Kidney epithelial cell (primary cell): Measurements from ENCODE around the gene LMBRD2. TPM values are rescaled to one million over a fixed set of nuclear protein-coding genes. Genes with fewer than 3 reads are reported as not detected.
A peak's percentile ranks its signal among the peaks of the same experiment; 100 is the strongest.

ENCODE experiments used
- DNase-seq: peaks from one replicate; pipeline ENCODE4 v3.0.0-alpha.2; 2010; ENCODE audit warnings: low read depth
- H3K27me3 ChIP-seq: 2 replicates; pipeline ENCODE4 v1.6.0; 2011; ENCODE audit warnings: low read length; ENCODE audit not compliant: control insufficient read depth, insufficient read depth
- H3K36me3 ChIP-seq: 2 replicates; pipeline ENCODE4 v1.5.1; 2011; ENCODE audit warnings: low read length; ENCODE audit not compliant: control insufficient read depth, insufficient read depth
- H3K4me3 ChIP-seq: 2 replicates; pipeline ENCODE4 v1.5.1; 2011; ENCODE audit warnings: low read depth, mild to moderate bottlenecking, control low read depth, low read length
- total RNA-seq: library from RNA; depleted of rRNA; stranded (reverse); fragments of >200 nt; gene quantifications from 2 replicates; pipeline ENCODE4 v1.2.3, GENCODE V29; 2015
- TF ChIP-seq, protein P1 (sequence below): IDR thresholded peaks from 2 replicates; pipeline ENCODE4 v1.5.1; 2011; ENCODE audit warnings: mild to moderate bottlenecking, moderate library complexity, low read length, control low read depth, inconsistent platforms; ENCODE audit not compliant: insufficient read depth, poor library complexity, severe bottlenecking

LMBRD2 gene
- total RNA-seq, 1 donor from 2014 or later = 6.7 TPM

DNA sequence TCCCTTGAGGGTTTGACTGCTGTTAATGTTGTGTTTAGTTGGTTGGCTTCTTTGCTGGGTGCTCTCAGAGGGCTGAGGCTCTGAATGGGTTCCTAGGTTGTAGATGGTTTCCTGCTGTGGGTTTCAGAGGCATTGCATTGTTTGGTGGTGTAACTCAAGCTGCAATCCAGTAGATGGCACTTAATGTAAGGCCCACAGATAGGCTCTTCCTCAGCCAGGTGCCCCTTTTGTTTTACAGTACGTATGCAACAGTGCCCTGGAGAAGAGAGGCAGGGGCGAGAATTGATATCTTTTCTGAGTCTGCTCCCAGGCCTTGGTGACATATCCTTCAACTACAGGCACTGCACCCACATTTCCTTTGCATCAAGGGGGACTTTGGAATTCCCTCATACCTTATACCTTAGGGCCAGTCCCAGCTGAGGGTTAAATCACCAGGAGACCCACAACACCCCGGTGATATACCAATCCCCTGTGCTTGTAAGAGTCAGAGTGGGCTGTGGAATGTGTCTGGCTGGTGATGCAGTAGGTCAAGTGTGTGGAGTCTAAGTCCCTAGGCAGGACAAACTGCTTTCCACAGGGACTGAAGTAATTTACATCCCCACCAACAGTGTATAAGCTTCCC lies 78.0 kb downstream of the LMBRD2 start:
- H3K27me3 ChIP-seq = no peaks in the 10 kb centered on the region
- no peak overlapping the region for H3K4me3 ChIP-seq
- H3K36me3 ChIP-seq = no peaks in the 10 kb centered on the region
- TF ChIP-seq, protein P1, sequence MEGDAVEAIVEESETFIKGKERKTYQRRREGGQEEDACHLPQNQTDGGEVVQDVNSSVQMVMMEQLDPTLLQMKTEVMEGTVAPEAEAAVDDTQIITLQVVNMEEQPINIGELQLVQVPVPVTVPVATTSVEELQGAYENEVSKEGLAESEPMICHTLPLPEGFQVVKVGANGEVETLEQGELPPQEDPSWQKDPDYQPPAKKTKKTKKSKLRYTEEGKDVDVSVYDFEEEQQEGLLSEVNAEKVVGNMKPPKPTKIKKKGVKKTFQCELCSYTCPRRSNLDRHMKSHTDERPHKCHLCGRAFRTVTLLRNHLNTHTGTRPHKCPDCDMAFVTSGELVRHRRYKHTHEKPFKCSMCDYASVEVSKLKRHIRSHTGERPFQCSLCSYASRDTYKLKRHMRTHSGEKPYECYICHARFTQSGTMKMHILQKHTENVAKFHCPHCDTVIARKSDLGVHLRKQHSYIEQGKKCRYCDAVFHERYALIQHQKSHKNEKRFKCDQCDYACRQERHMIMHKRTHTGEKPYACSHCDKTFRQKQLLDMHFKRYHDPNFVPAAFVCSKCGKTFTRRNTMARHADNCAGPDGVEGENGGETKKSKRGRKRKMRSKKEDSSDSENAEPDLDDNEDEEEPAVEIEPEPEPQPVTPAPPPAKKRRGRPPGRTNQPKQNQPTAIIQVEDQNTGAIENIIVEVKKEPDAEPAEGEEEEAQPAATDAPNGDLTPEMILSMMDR = peak; percentile 8
- DNase-seq = no peak

DNA sequence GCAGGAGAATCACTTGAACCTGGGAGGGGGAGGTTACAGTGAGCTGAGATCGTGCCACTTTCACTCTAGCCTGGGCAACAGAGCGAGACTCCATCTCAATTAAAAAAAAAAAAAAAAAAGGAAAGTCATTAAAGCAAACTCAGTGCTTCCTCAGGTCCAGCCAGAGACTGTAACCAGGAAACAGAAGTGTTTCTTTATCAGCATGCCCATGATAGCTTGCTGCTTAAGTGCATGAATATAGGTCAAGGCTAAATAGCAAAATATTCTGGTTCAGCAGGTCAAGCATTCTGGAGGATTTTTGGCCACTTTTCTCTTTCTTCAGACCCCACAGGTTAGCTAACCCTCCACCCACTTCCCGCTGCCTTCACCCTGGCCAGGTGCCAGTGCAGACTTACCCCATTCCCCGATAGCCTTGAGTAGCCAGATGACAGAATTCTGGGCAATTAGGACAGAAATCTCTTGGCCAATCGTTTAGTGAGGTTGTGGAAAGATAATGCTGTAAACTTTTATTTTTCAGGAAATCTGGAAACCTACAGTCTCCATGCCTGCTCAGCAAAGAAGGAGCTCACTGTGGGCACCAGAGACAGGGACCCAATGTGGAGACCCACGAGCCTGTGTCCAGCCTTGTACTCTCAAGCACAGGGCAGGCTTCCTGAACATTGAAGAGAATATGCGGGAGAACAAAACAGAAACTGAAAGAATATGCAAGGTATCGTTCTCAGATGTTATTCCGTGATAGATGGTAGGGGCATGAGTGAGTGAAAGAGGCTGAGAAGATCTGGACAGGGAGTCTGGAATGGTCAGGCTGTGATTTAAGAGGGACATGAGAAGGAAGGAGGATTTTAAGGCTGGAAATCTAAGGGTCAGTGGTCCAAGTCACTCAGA lies 80.8 kb downstream of the LMBRD2 start:
- TF ChIP-seq, protein P1 = no peak
- DNase-seq = no peak
- no peaks in the 10 kb centered on the region for H3K36me3 ChIP-seq
- peaks cover 9% of the 10 kb centered on the region for H3K27me3 ChIP-seq
- H3K4me3 ChIP-seq = no peak overlapping the region

DNA sequence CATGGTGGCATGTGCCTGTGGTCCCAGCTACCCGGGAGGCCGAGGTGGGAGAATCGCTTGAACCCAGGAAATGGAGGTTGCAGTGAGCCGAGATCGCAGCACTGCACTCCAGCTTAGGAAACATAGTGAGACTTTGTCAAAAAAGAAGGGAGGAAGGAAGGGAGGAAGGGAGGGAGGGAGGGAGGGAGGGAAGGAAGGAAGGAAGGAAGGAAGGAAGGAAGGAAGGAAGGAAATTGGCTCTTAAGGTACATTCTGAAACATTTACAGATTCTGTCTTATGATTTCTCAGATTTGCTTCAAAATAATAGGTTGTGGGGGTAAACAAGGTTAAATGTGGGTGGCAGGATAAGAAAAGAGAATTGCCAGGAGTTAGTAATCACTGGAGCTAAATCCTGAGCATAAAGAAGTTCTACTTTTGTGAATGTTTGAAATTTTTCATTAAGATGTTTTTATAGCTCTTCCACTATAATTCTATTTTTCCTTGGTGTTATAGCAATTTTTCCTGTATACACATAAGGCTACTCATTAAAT lies 82.9 kb downstream of the LMBRD2 start:
- Histone ChIP-seq H3K27me3 (peaks cover 9% of the 10 kb centered on the region), H3K4me3 (no peak overlapping the region), H3K36me3 (no peaks in the 10 kb centered on the region)
- DNase-seq = no peak
- TF ChIP-seq, protein P1 = no peak

GRCh38 chr5:36066540-36067210 lies 85.0 kb downstream of the LMBRD2 start, which contains the start of gene UGT3A2:
UGT3A2 (minus strand) TSS chr5:36066882; CDS start chr5:36066789, 93 bp downstream.
- TF ChIP-seq, protein P1 = no peak
- no peak for DNase-seq
- H3K36me3 ChIP-seq = no peaks in the 10 kb centered on the region
- no peak within 1 kb of the TSS for H3K4me3 ChIP-seq
- H3K27me3 ChIP-seq = peaks cover 9% of the 10 kb centered on the region

DNA sequence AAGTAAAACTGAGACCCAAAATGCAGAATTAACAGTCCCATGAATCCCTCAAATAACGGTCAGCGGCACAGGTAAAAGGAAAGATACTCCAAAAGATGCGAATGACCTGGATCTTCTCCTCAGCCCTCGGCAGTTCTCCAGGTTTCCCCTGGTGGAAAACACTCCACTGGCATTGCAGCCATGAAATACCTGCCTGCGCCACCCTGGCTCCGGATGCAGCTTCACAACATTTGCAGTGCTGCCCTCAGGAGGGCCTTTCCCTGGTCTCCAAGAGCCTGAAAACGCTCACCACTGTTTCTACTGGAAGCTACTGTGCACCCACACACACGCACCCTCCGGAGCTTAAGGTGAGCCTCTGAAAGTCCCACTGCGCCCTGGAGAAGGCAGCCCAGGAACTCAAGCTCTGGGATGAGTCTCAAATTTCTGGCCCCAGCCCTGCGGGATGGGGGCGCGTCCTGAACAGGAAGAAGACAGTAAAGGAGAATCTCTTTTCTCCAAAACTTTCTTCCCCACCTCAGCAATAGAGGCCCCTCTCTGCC lies 85.6 kb downstream of the LMBRD2 start:
- no peaks in the 10 kb centered on the region for H3K36me3 ChIP-seq
- H3K27me3 ChIP-seq = peaks cover 9% of the 10 kb centered on the region
- TF ChIP-seq, protein P1 = no peak
- H3K4me3 ChIP-seq = no peak overlapping the region
- no peak for DNase-seq
